ENCODE measurements around the gene NCKAP5. TPM values are rescaled to one million over a fixed set of nuclear protein-coding genes. Genes with fewer than 3 reads are reported as not detected.

Gene NCKAP5
- total and polyA plus RNA-seq, 7 donors = 0.03 to 1.2 (median 0.22) TPM

- Histone ChIP-seq H3K36me3 (ENCODE audit: insufficient read depth in 1 of 2, low read depth in 1 of 2) (no peaks in the 10 kb centered on the region), H3K4me3 (no peak overlapping the region), H3K9me3 (no peaks in the 10 kb centered on the region), H3K27me3 (ENCODE audit: insufficient read depth in 3 of 3, low read length in 2 of 3) (no peaks in the 10 kb centered on the region), H3K27ac (no peak overlapping the region), H3K4me1 (no peaks in the 10 kb centered on the region)
- intact Hi-C loops (cut with DNase I) = no loop called here
- no peak for DNase-seq
- TF ChIP-seq CTCF (IDR thresholded peaks at IDR 0.05) = no peak
- 78 to 94% (median 83%) methylated on average over 1 of the region's 1 CpG for WGBS, 3 donors
- no peak for ATAC-seq
These were observed 174.4 kb downstream of the NCKAP5 start for GRCh38 chr2:133393895-133394294.

GRCh38 chr2:133390156-133390555, 178.1 kb downstream of the NCKAP5 start:
- no peaks in the 10 kb centered on the region for H3K4me1 ChIP-seq
- TF ChIP-seq CTCF (IDR thresholded peaks at IDR 0.05) = no peak
- DNase-seq = no peak
- WGBS, 3 donors = 92 to 96% (median 92%) methylated on average over 4 of the region's 4 CpGs
- no peaks in the 10 kb centered on the region for H3K9me3 ChIP-seq
- H3K4me3 ChIP-seq = no peak overlapping the region
- intact Hi-C loops (cut with DNase I) = no loop called here
- no peak overlapping the region for H3K27ac ChIP-seq
- no peaks in the 10 kb centered on the region for H3K36me3 ChIP-seq (ENCODE audit: insufficient read depth in 1 of 2, low read depth in 1 of 2)
- ATAC-seq = no peak
- H3K27me3 ChIP-seq (ENCODE audit: insufficient read depth in 3 of 3, low read length in 2 of 3) = no peaks in the 10 kb centered on the region

- intact Hi-C loops (cut with DNase I) = no loop called here
- Histone ChIP-seq H3K9me3 (no peaks in the 10 kb centered on the region), H3K27me3 (ENCODE audit: insufficient read depth in 3 of 3, low read length in 2 of 3) (no peaks in the 10 kb centered on the region), H3K4me3 (no peak overlapping the region), H3K27ac (no peak overlapping the region), H3K36me3 (ENCODE audit: insufficient read depth in 1 of 2, low read depth in 1 of 2) (no peaks in the 10 kb centered on the region), H3K4me1 (no peaks in the 10 kb centered on the region)
- TF ChIP-seq CTCF (IDR thresholded peaks at IDR 0.05) = no peak
- WGBS, 3 donors = 70 to 81% (median 73%) methylated on average over 5 of the region's 5 CpGs
- DNase-seq (no peak), ATAC-seq (no peak)
These were observed 178.7 kb downstream of the NCKAP5 start for GRCh38 chr2:133389569-133389968.

- no peak overlapping the region for H3K27ac ChIP-seq
- no peaks in the 10 kb centered on the region for H3K9me3 ChIP-seq
- H3K27me3 ChIP-seq (ENCODE audit: insufficient read depth in 3 of 3, low read length in 2 of 3) = no peaks in the 10 kb centered on the region
- H3K4me3 ChIP-seq = no peak overlapping the region
- no peak for TF ChIP-seq CTCF (IDR thresholded peaks at IDR 0.05)
- ATAC-seq = no peak
- intact Hi-C loops (cut with DNase I) = no loop called here
- no peaks in the 10 kb centered on the region for H3K4me1 ChIP-seq
- no peak for DNase-seq
- H3K36me3 ChIP-seq (ENCODE audit: insufficient read depth in 1 of 2, low read depth in 1 of 2) = no peaks in the 10 kb centered on the region
These were observed 185.7 kb downstream of the NCKAP5 start for GRCh38 chr2:133382566-133382965.

GRCh38 chr2:133380991-133381390, 187.3 kb downstream of the NCKAP5 start:
- DNase-seq (no peak), ATAC-seq (no peak)
- Histone ChIP-seq H3K9me3 (no peaks in the 10 kb centered on the region), H3K36me3 (ENCODE audit: insufficient read depth in 1 of 2, low read depth in 1 of 2) (no peaks in the 10 kb centered on the region), H3K4me3 (no peak overlapping the region), H3K27ac (no peak overlapping the region), H3K4me1 (no peaks in the 10 kb centered on the region), H3K27me3 (ENCODE audit: insufficient read depth in 3 of 3, low read length in 2 of 3) (no peaks in the 10 kb centered on the region)
- WGBS, 3 donors = 58 to 63% (median 59%) methylated on average over 3 of the region's 3 CpGs
- no peak for TF ChIP-seq CTCF (IDR thresholded peaks at IDR 0.05)
- intact Hi-C loops (cut with DNase I) = no loop called here
